ENCODE data around the gene TNS2. TPM values are rescaled to one million over a fixed set of nuclear protein-coding genes. Genes with fewer than 3 reads are reported as not detected.

The TNS2 gene
- total and polyA plus RNA-seq, 2 of the 13 experiments (the other 11 are each of a cell fraction or from before 2014, with no cell fraction given) = 8.9 to 20.4 TPM

DNA sequence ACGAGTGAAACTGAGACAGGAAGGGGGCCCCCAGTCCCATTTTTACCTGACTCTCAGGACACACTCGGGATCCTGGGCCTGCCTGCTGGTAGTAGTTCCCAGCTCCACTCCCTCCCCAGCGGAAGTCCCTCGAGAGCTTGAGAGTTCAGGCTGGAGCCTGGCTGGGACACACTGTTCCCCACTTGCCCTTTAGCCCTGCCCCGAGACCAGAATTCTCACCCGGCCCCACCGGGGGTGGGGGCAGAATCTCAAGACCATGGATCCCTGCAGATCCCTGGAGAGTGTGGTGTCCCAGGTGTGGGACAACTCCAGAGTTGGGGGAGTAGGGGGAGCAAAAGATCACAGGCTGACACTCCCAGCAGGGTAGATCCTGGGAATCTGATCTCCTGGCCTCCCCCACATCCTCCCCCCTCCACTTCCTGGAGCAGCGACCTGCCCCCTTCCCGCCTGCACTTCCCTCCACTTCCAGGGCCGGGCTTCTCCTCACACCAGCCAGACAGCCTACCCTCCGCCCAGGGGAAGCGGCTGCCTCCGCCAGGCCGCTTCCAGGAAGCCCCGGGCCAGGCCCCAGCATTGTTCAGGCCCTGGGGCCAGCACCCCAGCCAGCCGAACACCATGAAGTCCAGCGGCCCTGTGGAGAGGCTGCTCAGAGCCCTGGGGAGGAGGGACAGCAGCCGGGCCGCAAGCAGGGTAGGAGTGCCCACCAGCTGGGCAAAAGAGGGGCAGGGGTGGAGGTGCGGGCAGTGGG lies at the start of gene TNS2 (continued):
- TF ChIP-seq TEAD3 (CRISPR knock-in tag; optimal IDR thresholded peaks at IDR 0.05; ENCODE audit: borderline replicate concordance) (peak; percentile 47), ZNF260 (CRISPR knock-in tag; IDR thresholded peaks at IDR 0.05; ENCODE audit: borderline replicate concordance, low read depth) (no peak), ZBTB38 (CRISPR knock-in tag; IDR thresholded peaks at IDR 0.05) (no peak), MTA1 (CRISPR knock-in tag; IDR thresholded peaks at IDR 0.05; ENCODE audit: borderline replicate concordance) (peak; percentile 70; the same call in 1 of the 2 replicates), ZNF331 (CRISPR knock-in tag; IDR thresholded peaks at IDR 0.05) (no peak), ZNF577 (CRISPR knock-in tag; IDR thresholded peaks at IDR 0.05; ENCODE audit: borderline replicate concordance, low read depth) (no peak), ZNF232 (CRISPR knock-in tag; IDR thresholded peaks at IDR 0.05; ENCODE audit: borderline replicate concordance) (no peak; the same call in 1 of the 2 replicates), REPIN1 (CRISPR knock-in tag; IDR thresholded peaks at IDR 0.05; ENCODE audit: borderline replicate concordance, low read depth) (no peak; the same call in 1 of the 2 replicates), SSRP1 (CRISPR knock-in tag; IDR thresholded peaks at IDR 0.05) (0 out of 2 replicates have a peak, but pooled peaks have one; percentile 47), MLX (CRISPR knock-in tag; IDR thresholded peaks at IDR 0.05) (no peak), ZBTB33 (CRISPR knock-in tag; IDR thresholded peaks at IDR 0.05) (no peak), MEIS2 (CRISPR knock-in tag; IDR thresholded peaks at IDR 0.05) (peak; percentile 53; the same call in 1 of the 2 replicates), ELF3 (CRISPR knock-in tag; IDR thresholded peaks at IDR 0.05) (peak; percentile 66), TGIF2 (CRISPR knock-in tag; IDR thresholded peaks at IDR 0.05) (peak; percentile 74; the same call in 1 of the 2 replicates)
- TF ChIP-seq, protein P1, sequence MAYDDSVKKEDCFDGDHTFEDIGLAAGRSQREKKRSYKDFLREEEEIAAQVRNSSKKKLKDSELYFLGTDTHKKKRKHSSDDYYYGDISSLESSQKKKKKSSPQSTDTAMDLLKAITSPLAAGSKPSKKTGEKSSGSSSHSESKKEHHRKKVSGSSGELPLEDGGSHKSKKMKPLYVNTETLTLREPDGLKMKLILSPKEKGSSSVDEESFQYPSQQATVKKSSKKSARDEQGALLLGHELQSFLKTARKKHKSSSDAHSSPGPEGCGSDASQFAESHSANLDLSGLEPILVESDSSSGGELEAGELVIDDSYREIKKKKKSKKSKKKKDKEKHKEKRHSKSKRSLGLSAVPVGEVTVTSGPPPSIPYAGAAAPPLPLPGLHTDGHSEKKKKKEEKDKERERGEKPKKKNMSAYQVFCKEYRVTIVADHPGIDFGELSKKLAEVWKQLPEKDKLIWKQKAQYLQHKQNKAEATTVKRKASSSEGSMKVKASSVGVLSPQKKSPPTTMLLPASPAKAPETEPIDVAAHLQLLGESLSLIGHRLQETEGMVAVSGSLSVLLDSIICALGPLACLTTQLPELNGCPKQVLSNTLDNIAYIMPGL (CRISPR knock-in tag; IDR thresholded peaks at IDR 0.05; ENCODE audit: borderline replicate concordance in 1 of 2, low read depth in 1 of 2) = peak in 1 of 2 experiments; percentile 74; a peak in 2 of 4 replicates
- TF ChIP-seq, protein P2, sequence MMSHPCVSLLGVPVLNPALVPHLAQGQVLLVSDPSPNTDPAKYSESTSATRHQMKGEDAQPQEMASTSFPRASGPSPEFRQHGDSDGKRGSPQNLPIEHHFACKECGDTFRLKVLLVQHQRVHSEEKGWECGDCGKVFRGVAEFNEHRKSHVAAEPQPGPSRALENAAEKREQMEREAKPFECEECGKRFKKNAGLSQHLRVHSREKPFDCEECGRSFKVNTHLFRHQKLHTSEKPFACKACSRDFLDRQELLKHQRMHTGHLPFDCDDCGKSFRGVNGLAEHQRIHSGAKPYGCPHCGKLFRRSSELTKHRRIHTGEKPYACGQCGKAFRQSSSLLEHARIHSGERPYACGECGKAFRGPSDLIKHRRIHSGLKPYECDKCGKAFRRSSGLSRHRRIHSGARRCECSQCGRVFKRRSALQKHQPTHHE (CRISPR knock-in tag; IDR thresholded peaks at IDR 0.05; ENCODE audit: borderline replicate concordance) = peak; percentile 19; the same call in 1 of the 2 replicates

Measured in HepG2 (cell line).